Fibroblast of lung (primary cell): Measurements from ENCODE around the gene SPRED2. TPM values are rescaled to one million over a fixed set of nuclear protein-coding genes. Genes with fewer than 3 reads are reported as not detected.

ENCODE experiments used
- DNase-seq, 2 donors: peaks; one replicate each; pipeline versions ENCODE4 v3.0.0 to v3.0.0-alpha.2; 2010; ENCODE audit warnings: low read depth in 2 of 2
- H2AFZ ChIP-seq: 2 replicates; pipeline ENCODE4 v1.5.1; 2012; ENCODE audit warnings: low read length, control low read depth, inconsistent platforms
- H3K27ac ChIP-seq: 2 replicates; pipeline ENCODE4 v1.5.1; 2011; ENCODE audit warnings: low read length, control low read depth; ENCODE audit not compliant: insufficient read depth
- H3K27me3 ChIP-seq: 2 replicates; pipeline ENCODE4 v1.5.1; 2011; ENCODE audit warnings: mild to moderate bottlenecking, low read length; ENCODE audit not compliant: control insufficient read depth, insufficient read depth
- H3K36me3 ChIP-seq: 2 replicates; pipeline ENCODE4 v1.5.1; 2011; ENCODE audit warnings: low read length; ENCODE audit not compliant: control insufficient read depth, insufficient read depth
- H3K4me1 ChIP-seq: 2 replicates; pipeline ENCODE4 v1.5.1; 2011; ENCODE audit warnings: low read length; ENCODE audit not compliant: control insufficient read depth, insufficient read depth; ENCODE audit errors: extremely low read depth
- H3K4me2 ChIP-seq: 2 replicates; pipeline ENCODE4 v1.5.1; 2011; ENCODE audit warnings: low read length, control low read depth; ENCODE audit not compliant: insufficient read depth; ENCODE audit errors: extremely low read depth
- H3K4me3 ChIP-seq, 4 experiments: fragments of 200-600 bp in 1 of 4; sonication (generic) in 1 of 4; replicated peaks in 1 of 4; 2 replicates each; pipeline ENCODE4 v1.5.1; 2011 to 2016; ENCODE audit warnings: low read length in 4 of 4, low read depth in 3 of 4, mild to moderate bottlenecking in 3 of 4, control low read depth in 2 of 4, inconsistent platforms in 1 of 4, mixed read lengths in 1 of 4; ENCODE audit not compliant: insufficient read depth in 1 of 4; ENCODE audit errors: control extremely low read depth in 1 of 4
- H3K79me2 ChIP-seq: 2 replicates; pipeline ENCODE4 v1.5.1; 2012; ENCODE audit warnings: mild to moderate bottlenecking, low read length, inconsistent platforms; ENCODE audit not compliant: control insufficient read depth, insufficient read depth
- H3K9ac ChIP-seq: 2 replicates; pipeline ENCODE4 v1.5.1; 2011; ENCODE audit warnings: mild to moderate bottlenecking, low read length, control low read depth; ENCODE audit not compliant: insufficient read depth
- H3K9me3 ChIP-seq: 2 replicates; pipeline ENCODE4 v1.5.1; 2012; ENCODE audit warnings: low read depth, low read length; ENCODE audit not compliant: control insufficient read depth, insufficient read depth
- H4K20me1 ChIP-seq: 2 replicates; pipeline ENCODE4 v1.5.1; 2011; ENCODE audit warnings: low read length; ENCODE audit not compliant: control insufficient read depth, insufficient read depth; ENCODE audit errors: extremely low read depth
- CTCF ChIP-seq, 2 donors: IDR thresholded peaks in 1 of 2; conservative IDR thresholded peaks in 1 of 2; 1 replicate in 1 of 2; 2 replicates in 1 of 2; pipeline ENCODE4 v1.5.1; 2011 to 2012; ENCODE audit warnings: low read length in 2 of 2, control low read depth in 1 of 2, inconsistent platforms in 1 of 2, low read depth in 1 of 2, mild to moderate bottlenecking in 1 of 2
- EZH2 ChIP-seq: IDR thresholded peaks from 2 replicates; pipeline ENCODE4 v1.5.1; 2012; ENCODE audit warnings: low read length, control low read depth, mild to moderate bottlenecking; ENCODE audit errors: missing control alignments
- polyA plus RNA-seq, 2 donors: library from polyadenylated mRNA; depleted of rRNA in 1 of 2; stranded (reverse) in 1 of 2; unstranded in 1 of 2; fragments of >200 nt; gene quantifications; 2 replicates each; pipeline ENCODE4 v1.2.1, GENCODE V29; 2011 to 2012; ENCODE audit warnings: missing spikeins in 1 of 2
- total RNA-seq: library from RNA; depleted of rRNA; stranded (reverse); fragments of >200 nt; gene quantifications from 2 replicates; pipeline ENCODE4 v1.2.1, GENCODE V29; 2014

SPRED2 gene
- total and polyA plus RNA-seq, 2 donors (not counting 1 experiment from before 2014, with no cell fraction given), result 9.4 to 26.1 TPM

GRCh38 chr2:65350651-65351056, 81.7 kb downstream of the SPRED2 start:
- Histone ChIP-seq H3K4me1 (peaks cover 18% of the 10 kb centered on the region), H3K4me2 (peak overlapping the region; percentile 17), H3K27ac (no peak overlapping the region), H4K20me1 (no peaks in the 10 kb centered on the region), H3K9me3 (no peaks in the 10 kb centered on the region), H3K9ac (no peak overlapping the region), H3K27me3 (no peaks in the 10 kb centered on the region), H3K79me2 (peaks cover 58% of the 10 kb centered on the region), H2AFZ (no peak overlapping the region), H3K36me3 (no peaks in the 10 kb centered on the region), H3K4me3 (no peak overlapping the region)
- TF ChIP-seq EZH2, result no peak
- TF ChIP-seq CTCF (conservative IDR thresholded peaks at IDR 0.05 in 1 of 2, IDR thresholded peaks at IDR 0.05 in 1 of 2; ENCODE audit: low read depth in 1 of 2, low read length in 2 of 2), result peak; percentile 25 to 45
- no peak for DNase-seq

GRCh38 chr2:65349863-65350262, 82.5 kb downstream of the SPRED2 start:
- Histone ChIP-seq H2AFZ (no peak overlapping the region), H3K9me3 (no peaks in the 10 kb centered on the region), H3K4me1 (peaks cover 15% of the 10 kb centered on the region), H3K36me3 (no peaks in the 10 kb centered on the region), H4K20me1 (no peaks in the 10 kb centered on the region), H3K27me3 (no peaks in the 10 kb centered on the region), H3K9ac (no peak overlapping the region), H3K79me2 (peaks cover 54% of the 10 kb centered on the region), H3K4me3 (no peak overlapping the region), H3K4me2 (peak overlapping the region; percentile 26), H3K27ac (no peak overlapping the region)
- TF ChIP-seq CTCF (conservative IDR thresholded peaks at IDR 0.05 in 1 of 2, IDR thresholded peaks at IDR 0.05 in 1 of 2; ENCODE audit: low read depth in 1 of 2, low read length in 2 of 2), result no peak
- TF ChIP-seq EZH2, result no peak
- DNase-seq, result peak; percentile 79 to 82

- H3K27ac ChIP-seq, result no peak overlapping the region
- no peak overlapping the region for H3K4me3 ChIP-seq
- H4K20me1 ChIP-seq, result no peaks in the 10 kb centered on the region
- H3K4me1 ChIP-seq, result peaks cover 12% of the 10 kb centered on the region
- peaks cover 41% of the 10 kb centered on the region for H3K79me2 ChIP-seq
- H3K9ac ChIP-seq, result no peak overlapping the region
- no peak overlapping the region for H2AFZ ChIP-seq
- TF ChIP-seq CTCF (conservative IDR thresholded peaks at IDR 0.05 in 1 of 2, IDR thresholded peaks at IDR 0.05 in 1 of 2; ENCODE audit: low read depth in 1 of 2, low read length in 2 of 2) (no peak), EZH2 (no peak)
- no peaks in the 10 kb centered on the region for H3K27me3 ChIP-seq
- no peak for DNase-seq
- no peaks in the 10 kb centered on the region for H3K9me3 ChIP-seq
- no peak overlapping the region for H3K4me2 ChIP-seq
- no peaks in the 10 kb centered on the region for H3K36me3 ChIP-seq
Measured at GRCh38 chr2:65347913-65348312, 84.5 kb downstream of the SPRED2 start.
